ENCODE measurements around the gene PPP1R10.

Gene PPP1R10

GRCh38 chr6:30601815-30602641 is 15.0 kb downstream of the PPP1R10 start:
- Histone ChIP-seq H3K36me3 (ENCODE audit: insufficient read depth) (peaks cover 24% of the 10 kb centered on the region; the same call in 1 of the 2 replicates), H4K20me1 (ENCODE audit: insufficient read depth) (peaks cover 3% of the 10 kb centered on the region; the same call in 1 of the 2 replicates), H3K4me3 (IDR thresholded peaks at IDR 0.05; ENCODE audit: insufficient read depth, low read depth, low read length) (no peak overlapping the region), H3K9ac (no peak overlapping the region), H3K4me1 (ENCODE audit: low read depth, poor library complexity, severe bottlenecking) (peaks cover 2% of the 10 kb centered on the region), H2AFZ (ENCODE audit: low read depth) (no peak overlapping the region), H3K27me3 (ENCODE audit: insufficient read depth, low read depth) (no peaks in the 10 kb centered on the region), H3K79me2 (ENCODE audit: insufficient read depth, low read depth) (no peaks in the 10 kb centered on the region), H3K4me2 (no peak overlapping the region), H3K27ac (no peak overlapping the region)
- TF ChIP-seq CTCF (conservative IDR thresholded peaks at IDR 0.05; ENCODE audit: low read depth, low read length), result no peak

- Histone ChIP-seq H3K36me3 (ENCODE audit: insufficient read depth) (peaks cover 19% of the 10 kb centered on the region; the same call in 1 of the 2 replicates), H3K4me2 (no peak overlapping the region), H3K27ac (no peak overlapping the region), H2AFZ (ENCODE audit: low read depth) (no peak overlapping the region), H3K4me3 (IDR thresholded peaks at IDR 0.05; ENCODE audit: insufficient read depth, low read depth, low read length) (no peak overlapping the region), H3K9ac (no peak overlapping the region), H4K20me1 (ENCODE audit: insufficient read depth) (peaks cover 5% of the 10 kb centered on the region; the same call in 1 of the 2 replicates), H3K79me2 (ENCODE audit: insufficient read depth, low read depth) (no peaks in the 10 kb centered on the region), H3K4me1 (ENCODE audit: low read depth, poor library complexity, severe bottlenecking) (peaks cover 3% of the 10 kb centered on the region), H3K27me3 (ENCODE audit: insufficient read depth, low read depth) (no peaks in the 10 kb centered on the region)
- no peak for TF ChIP-seq CTCF (conservative IDR thresholded peaks at IDR 0.05; ENCODE audit: low read depth, low read length)
Observed at GRCh38 chr6:30601436-30601814, 15.6 kb downstream of the PPP1R10 start.

- H3K36me3 ChIP-seq (ENCODE audit: insufficient read depth), result peaks cover 12% of the 10 kb centered on the region; the same call in 1 of the 2 replicates
- H3K9ac ChIP-seq, result no peak overlapping the region
- no peaks in the 10 kb centered on the region for H3K79me2 ChIP-seq (ENCODE audit: insufficient read depth, low read depth)
- H3K4me2 ChIP-seq, result no peak overlapping the region
- no peak overlapping the region for H3K27ac ChIP-seq
- H4K20me1 ChIP-seq (ENCODE audit: insufficient read depth), result peaks cover 5% of the 10 kb centered on the region; the same call in 1 of the 2 replicates
- H3K4me3 ChIP-seq (IDR thresholded peaks at IDR 0.05; ENCODE audit: insufficient read depth, low read depth, low read length), result no peak overlapping the region
- H3K4me1 ChIP-seq (ENCODE audit: low read depth, poor library complexity, severe bottlenecking), result peaks cover 3% of the 10 kb centered on the region
- H2AFZ ChIP-seq (ENCODE audit: low read depth), result no peak overlapping the region
- TF ChIP-seq CTCF (conservative IDR thresholded peaks at IDR 0.05; ENCODE audit: low read depth, low read length), result no peak
- no peaks in the 10 kb centered on the region for H3K27me3 ChIP-seq (ENCODE audit: insufficient read depth, low read depth)
Observed at GRCh38 chr6:30600451-30600961, 16.5 kb downstream of the PPP1R10 start.

- peaks cover 9% of the 10 kb centered on the region; the same call in 1 of the 2 replicates for H3K36me3 ChIP-seq (ENCODE audit: insufficient read depth)
- no peaks in the 10 kb centered on the region for H3K79me2 ChIP-seq (ENCODE audit: insufficient read depth, low read depth)
- no peaks in the 10 kb centered on the region for H3K27me3 ChIP-seq (ENCODE audit: insufficient read depth, low read depth)
- H3K4me1 ChIP-seq (ENCODE audit: low read depth, poor library complexity, severe bottlenecking), result peaks cover 3% of the 10 kb centered on the region
- H3K4me2 ChIP-seq, result no peak overlapping the region
- no peak overlapping the region for H3K9ac ChIP-seq
- no peak for TF ChIP-seq CTCF (conservative IDR thresholded peaks at IDR 0.05; ENCODE audit: low read depth, low read length)
- H3K27ac ChIP-seq, result no peak overlapping the region
- H3K4me3 ChIP-seq (IDR thresholded peaks at IDR 0.05; ENCODE audit: insufficient read depth, low read depth, low read length), result no peak overlapping the region
- no peak overlapping the region for H2AFZ ChIP-seq (ENCODE audit: low read depth)
- peaks cover 5% of the 10 kb centered on the region; the same call in 1 of the 2 replicates for H4K20me1 ChIP-seq (ENCODE audit: insufficient read depth)
Observed at GRCh38 chr6:30599625-30600324, 17.3 kb downstream of the PPP1R10 start.
